GM12891 (cell line): ENCODE measurements around the gene EMX1.

Experiments
- DNase-seq: peaks from one replicate; pipeline ENCODE4 v3.0.0; 2011; ENCODE audit warnings: low spot score; ENCODE audit not compliant: insufficient read length
- FAIRE-seq: peaks from 2 replicates; lab custom pipeline; 2011; peaks lifted over from hg19 to GRCh38; lab: Jason Lieb, UNC
- PAX5 ChIP-seq: IDR thresholded peaks from 2 replicates; pipeline ENCODE4 v1.6.1; 2011; ENCODE audit warnings: low read length, moderate library complexity, mild to moderate bottlenecking; ENCODE audit not compliant: insufficient read depth, severe bottlenecking
- POLR2A ChIP-seq: IDR thresholded peaks from 2 replicates; pipeline ENCODE4 v1.6.1; 2011; ENCODE audit warnings: low read depth, low read length, control low read depth
- POLR2AphosphoS5 ChIP-seq: IDR thresholded peaks from 2 replicates; pipeline ENCODE4 v1.6.1; 2011; ENCODE audit warnings: low read depth, low read length, control low read depth
- POU2F2 ChIP-seq: IDR thresholded peaks from 2 replicates; pipeline ENCODE4 v1.6.1; 2011; ENCODE audit warnings: low read depth, mild to moderate bottlenecking, control low read depth, low read length, moderate library complexity
- SPI1 ChIP-seq: IDR thresholded peaks from 2 replicates; pipeline ENCODE4 v1.6.1; 2011; ENCODE audit warnings: low read depth, low read length, control low read depth
- TAF1 ChIP-seq: IDR thresholded peaks from 2 replicates; pipeline ENCODE4 v1.6.1; 2011; ENCODE audit warnings: low read depth, low read length, control low read depth

Gene EMX1

DNA sequence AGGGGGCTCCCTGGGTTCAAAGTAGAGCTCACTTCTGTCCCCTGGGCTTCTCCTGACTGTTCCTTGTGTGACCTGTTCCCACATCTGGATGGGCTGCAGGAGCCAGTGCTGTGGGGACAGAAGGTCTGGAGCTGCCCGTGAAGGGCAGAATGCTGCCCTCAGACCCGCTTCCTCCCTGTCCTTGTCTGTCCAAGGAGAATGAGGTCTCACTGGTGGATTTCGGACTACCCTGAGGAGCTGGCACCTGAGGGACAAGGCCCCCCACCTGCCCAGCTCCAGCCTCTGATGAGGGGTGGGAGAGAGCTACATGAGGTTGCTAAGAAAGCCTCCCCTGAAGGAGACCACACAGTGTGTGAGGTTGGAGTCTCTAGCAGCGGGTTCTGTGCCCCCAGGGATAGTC is 15.5 kb downstream of the EMX1 start:
- FAIRE-seq (no peak), DNase-seq (no peak)
- TF ChIP-seq POLR2AphosphoS5 (no peak), POU2F2 (no peak), PAX5 (no peak), TAF1 (no peak), SPI1 (no peak), POLR2A (no peak)

DNA sequence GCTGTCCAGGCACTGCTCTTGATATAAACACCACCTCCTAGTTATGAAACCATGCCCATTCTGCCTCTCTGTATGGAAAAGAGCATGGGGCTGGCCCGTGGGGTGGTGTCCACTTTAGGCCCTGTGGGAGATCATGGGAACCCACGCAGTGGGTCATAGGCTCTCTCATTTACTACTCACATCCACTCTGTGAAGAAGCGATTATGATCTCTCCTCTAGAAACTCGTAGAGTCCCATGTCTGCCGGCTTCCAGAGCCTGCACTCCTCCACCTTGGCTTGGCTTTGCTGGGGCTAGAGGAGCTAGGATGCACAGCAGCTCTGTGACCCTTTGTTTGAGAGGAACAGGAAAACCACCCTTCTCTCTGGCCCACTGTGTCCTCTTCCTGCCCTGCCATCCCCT is 15.9 kb downstream of the EMX1 start:
- no peak for FAIRE-seq
- DNase-seq: no peak
- TF ChIP-seq POLR2A (no peak), PAX5 (no peak), TAF1 (no peak), POU2F2 (no peak), POLR2AphosphoS5 (no peak), SPI1 (no peak)

DNA sequence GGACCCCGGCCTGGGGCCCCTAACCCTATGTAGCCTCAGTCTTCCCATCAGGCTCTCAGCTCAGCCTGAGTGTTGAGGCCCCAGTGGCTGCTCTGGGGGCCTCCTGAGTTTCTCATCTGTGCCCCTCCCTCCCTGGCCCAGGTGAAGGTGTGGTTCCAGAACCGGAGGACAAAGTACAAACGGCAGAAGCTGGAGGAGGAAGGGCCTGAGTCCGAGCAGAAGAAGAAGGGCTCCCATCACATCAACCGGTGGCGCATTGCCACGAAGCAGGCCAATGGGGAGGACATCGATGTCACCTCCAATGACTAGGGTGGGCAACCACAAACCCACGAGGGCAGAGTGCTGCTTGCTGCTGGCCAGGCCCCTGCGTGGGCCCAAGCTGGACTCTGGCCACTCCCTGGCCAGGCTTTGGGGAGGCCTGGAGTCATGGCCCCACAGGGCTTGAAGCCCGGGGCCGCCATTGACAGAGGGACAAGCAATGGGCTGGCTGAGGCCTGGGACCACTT is 16.4 kb downstream of the EMX1 start:
- FAIRE-seq (no peak), DNase-seq (no peak)
- TF ChIP-seq TAF1 (no peak), SPI1 (no peak), POLR2A (no peak), POU2F2 (no peak), PAX5 (no peak), POLR2AphosphoS5 (no peak)

DNA sequence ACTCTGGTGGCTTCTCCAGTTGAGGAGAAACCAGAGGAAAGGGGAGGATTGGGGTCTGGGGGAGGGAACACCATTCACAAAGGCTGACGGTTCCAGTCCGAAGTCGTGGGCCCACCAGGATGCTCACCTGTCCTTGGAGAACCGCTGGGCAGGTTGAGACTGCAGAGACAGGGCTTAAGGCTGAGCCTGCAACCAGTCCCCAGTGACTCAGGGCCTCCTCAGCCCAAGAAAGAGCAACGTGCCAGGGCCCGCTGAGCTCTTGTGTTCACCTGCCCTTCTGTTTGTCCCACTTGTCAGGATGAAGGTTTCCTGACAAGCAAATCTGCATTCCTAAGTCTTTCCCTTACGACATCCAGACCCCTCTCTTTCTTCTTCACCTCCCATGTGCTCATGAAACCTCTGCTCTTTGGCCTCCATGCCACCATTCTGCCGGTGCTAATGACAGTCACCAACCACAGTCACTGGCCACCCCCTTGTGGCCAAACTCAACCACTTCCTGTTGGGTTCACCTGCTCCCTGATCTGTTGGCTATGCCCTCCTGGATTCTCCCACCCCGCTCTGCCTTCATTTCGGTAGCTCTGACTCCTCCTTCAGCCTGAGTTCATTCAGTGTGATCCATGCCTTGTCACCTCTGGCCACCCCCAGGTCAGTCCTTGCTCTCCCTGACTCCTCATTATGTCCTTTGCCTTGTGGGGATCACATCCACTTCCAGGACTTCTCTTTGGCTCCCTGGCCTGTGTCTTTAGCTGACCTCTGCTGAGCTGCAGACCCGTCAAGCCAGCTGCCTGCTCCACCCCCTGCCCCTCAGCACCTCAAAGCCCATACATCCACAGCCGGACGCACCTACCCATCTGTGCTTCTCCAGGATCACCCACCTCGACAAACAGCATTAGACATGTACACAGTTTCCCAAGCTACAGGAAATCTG is 17.6 kb downstream of the EMX1 start:
- DNase-seq: no peak
- FAIRE-seq: peak; percentile 40
- TF ChIP-seq POLR2AphosphoS5: no peak
- TF ChIP-seq SPI1: no peak
- TF ChIP-seq POU2F2: no peak
- no peak for TF ChIP-seq PAX5
- no peak for TF ChIP-seq POLR2A
- no peak for TF ChIP-seq TAF1

DNA sequence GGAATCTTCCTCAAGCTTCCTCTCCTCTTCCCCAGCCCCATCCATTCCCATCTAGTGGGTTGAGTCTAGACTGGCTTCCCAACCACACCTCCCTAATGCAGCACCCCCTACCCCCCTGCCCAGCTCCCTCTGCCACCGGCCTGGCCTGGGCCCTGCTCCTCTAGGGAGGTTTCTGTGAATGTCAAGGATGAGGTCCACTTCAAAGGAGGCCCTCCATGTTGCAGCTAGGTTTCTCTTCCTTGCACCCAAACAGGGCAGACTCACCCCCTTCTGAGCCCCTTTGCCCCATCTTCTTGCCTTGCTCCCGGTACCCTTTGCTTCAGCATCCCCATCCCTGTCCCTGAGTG is 18.3 kb downstream of the EMX1 start:
- no peak for DNase-seq
- TF ChIP-seq PAX5 (no peak), POLR2A (no peak), POLR2AphosphoS5 (no peak), SPI1 (no peak), POU2F2 (no peak), TAF1 (no peak)
- FAIRE-seq: no peak

DNA sequence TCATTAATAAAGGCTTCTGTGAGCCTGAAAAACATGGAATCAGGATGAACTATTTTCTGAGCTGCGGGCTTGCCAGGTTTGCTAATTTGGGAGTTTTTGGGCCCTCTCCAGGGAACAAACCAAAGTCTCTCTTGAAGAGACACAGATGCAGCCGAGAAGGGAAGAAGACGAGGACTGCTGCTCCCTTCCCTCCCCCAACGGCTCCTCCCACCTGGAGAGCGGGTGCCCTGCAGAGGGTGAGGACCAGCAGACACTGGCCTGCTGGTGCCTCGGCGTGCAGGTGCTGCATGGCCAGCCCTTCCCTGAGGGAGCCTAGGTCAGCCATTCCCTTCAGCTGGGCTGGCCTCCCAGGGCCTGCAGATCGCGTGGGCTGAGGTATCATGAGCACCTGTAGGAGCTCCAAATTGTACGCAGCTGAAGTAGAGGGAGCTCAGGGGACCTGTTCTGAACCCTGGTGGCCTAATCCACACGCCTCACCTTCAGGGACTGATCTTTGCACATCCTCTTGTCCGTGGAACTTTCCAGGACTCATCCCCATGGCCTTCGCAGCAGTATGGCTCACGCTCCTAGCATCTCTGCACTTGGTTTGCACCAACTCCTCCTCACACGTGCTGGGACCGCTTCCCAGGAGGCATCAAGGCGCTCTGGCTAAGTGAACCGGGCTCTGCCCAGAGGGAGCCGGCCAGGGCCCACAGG is 19.5 kb downstream of the EMX1 start:
- TF ChIP-seq POU2F2: no peak
- TF ChIP-seq PAX5: no peak
- TF ChIP-seq TAF1: no peak
- no peak for FAIRE-seq
- no peak for DNase-seq

DNA sequence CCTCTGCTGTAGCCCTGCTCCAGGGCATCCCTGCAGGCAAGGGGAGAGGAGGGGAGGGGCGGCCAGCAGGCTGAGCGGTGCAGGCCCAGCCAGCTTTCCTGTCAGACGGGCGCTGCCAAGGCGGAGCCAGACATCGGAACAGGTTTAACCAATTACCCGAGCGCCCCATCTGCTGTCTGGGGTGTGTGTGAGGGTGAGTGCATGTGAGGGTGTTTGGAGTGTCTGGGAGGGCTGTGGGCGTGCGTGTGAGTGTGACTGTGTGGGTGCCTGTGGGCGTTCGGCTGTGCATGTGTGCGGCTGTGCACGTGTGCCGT is 20.0 kb downstream of the EMX1 start:
- TF ChIP-seq POU2F2: no peak
- no peak for TF ChIP-seq PAX5
- TF ChIP-seq POLR2AphosphoS5: no peak
- no peak for TF ChIP-seq POLR2A
- TF ChIP-seq SPI1: no peak
- TF ChIP-seq TAF1: no peak
- FAIRE-seq: no peak
- DNase-seq: no peak

DNA sequence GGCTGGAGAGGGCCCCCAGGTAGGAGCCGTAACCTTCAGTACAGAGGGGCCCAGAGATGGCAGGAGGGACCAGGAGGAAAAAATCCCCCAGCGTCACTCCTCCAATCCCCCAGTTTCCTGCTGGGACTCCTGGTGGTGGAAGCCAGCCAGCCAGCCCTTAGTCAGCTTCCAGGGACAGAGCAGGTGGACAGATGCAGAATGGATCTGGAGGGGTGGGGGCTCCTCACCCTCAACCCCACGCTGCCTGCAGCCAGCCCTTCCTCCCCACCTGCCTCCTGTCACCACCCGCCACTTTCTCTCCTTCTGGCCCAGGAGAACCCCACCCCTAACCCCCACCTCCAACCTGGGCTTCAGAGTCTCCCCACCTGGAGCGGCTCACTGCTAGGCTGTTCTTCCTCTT is 21.1 kb downstream of the EMX1 start:
- DNase-seq: no peak
- TF ChIP-seq SPI1: no peak
- no peak for TF ChIP-seq POLR2AphosphoS5
- no peak for TF ChIP-seq POU2F2
- no peak for TF ChIP-seq PAX5
- no peak for TF ChIP-seq TAF1
- TF ChIP-seq POLR2A: no peak
- FAIRE-seq: no peak

DNA sequence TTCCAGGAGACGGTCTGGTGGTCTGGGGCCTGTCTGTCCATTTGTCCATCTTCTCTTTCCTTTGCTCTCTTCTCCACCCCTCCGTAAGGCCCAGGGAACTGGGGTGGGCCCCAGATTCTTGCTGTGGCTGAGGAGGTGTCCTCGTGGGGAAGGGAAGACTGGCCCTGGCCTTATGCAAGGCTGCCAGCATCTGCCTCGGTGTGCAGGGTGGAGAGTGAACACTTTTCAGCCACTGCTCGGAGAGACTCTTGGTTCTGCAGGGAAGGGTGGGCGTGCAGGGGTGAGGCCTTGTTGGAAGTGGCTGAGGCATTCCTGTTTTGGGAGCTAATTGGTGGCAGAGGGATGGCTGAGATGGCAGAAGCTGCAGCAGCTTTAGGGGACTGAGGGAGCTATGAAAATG is 23.0 kb downstream of the EMX1 start:
- TF ChIP-seq POLR2A (no peak), SPI1 (no peak), POLR2AphosphoS5 (no peak)
- no peak for DNase-seq
- no peak for FAIRE-seq

DNA sequence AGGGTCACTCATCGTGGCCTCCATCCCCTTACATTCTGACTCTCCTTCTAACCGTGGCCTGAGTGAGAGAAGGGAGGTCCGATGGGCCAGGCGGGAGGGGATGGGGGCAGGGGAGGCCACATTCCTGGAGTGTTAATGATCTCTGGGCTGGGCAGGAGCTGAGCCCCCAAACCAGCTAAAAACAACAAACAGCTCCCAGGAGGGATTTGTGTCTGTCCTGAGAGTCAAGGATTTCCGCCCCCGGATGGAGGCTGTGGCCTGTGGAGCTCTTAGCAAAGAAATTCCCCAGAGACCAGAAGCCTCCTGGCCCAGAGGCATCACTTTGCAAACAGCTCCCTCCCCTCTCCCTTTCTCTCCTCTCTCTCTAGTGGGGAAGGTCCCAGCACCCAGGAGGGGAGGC is 23.5 kb downstream of the EMX1 start:
- no peak for TF ChIP-seq POU2F2
- no peak for TF ChIP-seq POLR2A
- no peak for TF ChIP-seq TAF1
- DNase-seq: no peak
- no peak for FAIRE-seq
